GM08714 (cell line): ENCODE measurements around the gene MYO5A.
"Not testable (repeated sequence)": the region's sequence is repeated elsewhere in the genome, so short reads cannot be mapped to it uniquely, and the experiment has no call there.

Experiments
- H3K4me3 ChIP-seq: fragments of 200-500 bp; sonication (Bioruptor generic); 2 replicates; pipeline ENCODE4 v1.5.1; 2014; ENCODE audit warnings: mild to moderate bottlenecking, low read length, inconsistent platforms
- ZNF274 ChIP-seq: IDR thresholded peaks from 2 replicates; pipeline ENCODE4 v1.6.1; 2012; ENCODE audit warnings: mild to moderate bottlenecking, low read depth, low read length

Gene MYO5A

DNA sequence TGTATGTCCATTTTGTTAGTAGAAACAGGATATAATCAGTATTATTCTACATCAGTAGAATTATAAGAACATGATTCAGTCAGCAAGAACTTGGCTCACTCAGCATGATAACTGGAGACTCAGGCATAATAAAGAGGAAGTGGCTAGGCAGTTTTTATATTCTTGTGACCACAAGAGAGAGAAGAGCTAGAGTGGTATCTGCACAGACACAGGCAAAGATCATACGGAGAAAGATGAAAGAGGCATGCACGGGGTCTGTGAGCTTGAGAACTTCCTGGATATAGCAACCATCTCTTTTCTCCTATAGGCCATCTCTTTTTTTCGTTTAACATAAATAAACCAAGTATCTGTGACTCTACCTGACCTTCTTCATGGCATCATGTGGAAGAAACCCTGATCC is 46.8 kb downstream of the MYO5A start:
- H3K4me3 ChIP-seq = peak overlapping the region; percentile 45; the same call in 1 of the 2 replicates
- TF ChIP-seq ZNF274 = no peak

DNA sequence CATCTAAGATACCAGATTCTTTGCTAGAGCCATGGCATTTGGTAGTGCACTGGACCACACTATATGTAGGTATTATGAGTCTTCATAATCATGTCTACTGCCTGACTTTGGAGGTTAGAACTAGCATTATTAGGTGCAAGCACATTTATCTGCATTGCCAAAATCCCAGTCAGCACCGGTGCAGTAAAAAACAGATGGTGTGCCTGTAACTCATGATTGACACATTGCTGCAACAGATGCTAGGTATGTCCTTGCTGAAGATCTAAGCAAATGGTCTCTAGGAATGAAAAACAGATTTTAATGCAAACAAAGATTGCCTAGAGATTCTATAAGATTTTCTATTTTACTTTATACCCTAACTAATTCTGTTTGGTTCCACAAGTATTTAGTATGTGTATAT is 47.7 kb downstream of the MYO5A start:
- no peak for TF ChIP-seq ZNF274
- H3K4me3 ChIP-seq = no peak overlapping the region

DNA sequence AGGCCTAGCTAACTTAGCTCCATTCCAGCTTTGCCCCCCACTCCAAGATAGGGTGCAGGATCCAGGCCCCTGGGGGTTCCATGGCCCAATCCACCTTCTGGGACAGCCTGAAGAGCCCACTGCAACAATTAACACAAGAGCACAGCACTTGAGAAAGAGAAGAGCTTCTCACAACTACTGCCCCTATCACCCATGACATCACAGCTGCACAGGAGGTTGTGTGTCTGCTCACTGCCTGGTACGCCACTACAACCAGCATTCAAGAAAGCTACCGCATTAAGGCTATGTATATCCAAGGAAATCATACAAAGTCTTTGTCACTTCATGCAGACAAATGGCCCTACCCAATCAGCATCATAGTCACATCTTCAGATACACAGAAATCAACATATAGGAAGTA is 62.0 kb downstream of the MYO5A start:
- TF ChIP-seq ZNF274 = no peak
- no peak overlapping the region for H3K4me3 ChIP-seq

DNA sequence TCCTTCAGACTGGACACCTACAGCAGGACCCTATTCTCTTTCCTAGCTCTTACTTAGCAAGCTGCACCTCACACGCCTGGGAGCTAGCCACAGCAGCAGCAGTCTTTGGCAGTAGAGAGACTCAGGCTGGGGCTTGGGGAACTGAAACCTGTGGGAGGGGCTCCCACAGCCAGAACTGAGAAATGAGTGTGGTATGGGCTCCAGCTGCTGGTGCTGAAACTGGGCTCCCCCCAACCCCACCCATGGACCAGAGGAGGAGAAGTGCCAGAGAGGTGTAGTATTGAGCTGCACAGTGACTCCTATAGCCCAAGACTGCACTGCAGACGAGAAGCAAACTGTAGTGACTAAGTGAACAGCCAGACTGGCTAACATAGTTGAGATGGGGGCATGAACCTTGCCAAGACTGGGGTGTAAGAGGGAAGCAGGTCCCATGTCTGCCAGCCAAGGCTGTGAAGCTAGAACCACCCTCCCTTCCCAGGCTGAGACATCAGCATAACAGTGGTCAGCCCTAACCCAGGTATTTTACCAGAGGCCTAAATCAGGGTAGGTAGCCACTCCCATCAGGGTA is 62.5 kb downstream of the MYO5A start:
- H3K4me3 ChIP-seq = peak overlapping the region; percentile 40; the same call in 1 of the 2 replicates
- TF ChIP-seq ZNF274 = no peak

DNA sequence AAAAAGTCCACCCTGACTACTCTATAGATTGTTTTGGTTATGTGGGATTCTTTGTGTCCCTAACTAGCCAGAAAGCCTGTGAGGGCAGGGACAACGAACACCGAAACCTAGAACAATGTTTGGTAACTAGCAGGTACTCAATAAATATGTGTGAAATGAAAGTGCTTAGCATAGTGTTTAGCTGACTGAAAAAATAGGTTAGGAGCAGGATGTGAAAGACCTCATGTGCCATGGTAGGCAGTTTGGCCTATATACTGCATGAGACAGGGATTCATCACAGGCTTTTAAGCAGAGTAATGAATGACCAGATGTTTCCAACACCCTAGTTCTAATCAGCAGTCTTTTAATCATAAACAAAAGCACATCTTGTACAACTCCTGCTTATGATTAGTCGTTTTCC is 64.2 kb downstream of the MYO5A start:
- H3K4me3 ChIP-seq = peak overlapping the region; percentile 46; the same call in 1 of the 2 replicates
- TF ChIP-seq ZNF274 = no peak

DNA sequence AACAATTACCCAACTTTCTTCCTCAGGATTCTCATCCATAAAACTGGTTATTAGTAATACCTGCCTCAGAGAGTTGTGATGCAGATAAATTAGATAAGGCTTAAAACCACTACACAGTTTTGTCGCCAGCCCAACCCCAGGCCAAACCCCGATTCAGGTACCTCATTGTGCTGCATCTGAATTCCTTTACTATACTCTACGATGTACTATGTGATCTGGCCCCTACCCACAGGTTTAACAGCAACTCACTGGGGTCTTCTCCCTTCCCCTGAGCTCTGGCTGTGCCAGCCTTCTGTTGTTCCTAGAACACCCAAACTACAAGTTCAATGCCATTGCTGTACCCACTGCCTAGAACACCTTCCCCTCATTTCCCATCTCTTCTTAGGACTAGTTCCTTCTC is 64.6 kb downstream of the MYO5A start:
- no peak for TF ChIP-seq ZNF274
- peak overlapping the region; percentile 46; the same call in 1 of the 2 replicates for H3K4me3 ChIP-seq

DNA sequence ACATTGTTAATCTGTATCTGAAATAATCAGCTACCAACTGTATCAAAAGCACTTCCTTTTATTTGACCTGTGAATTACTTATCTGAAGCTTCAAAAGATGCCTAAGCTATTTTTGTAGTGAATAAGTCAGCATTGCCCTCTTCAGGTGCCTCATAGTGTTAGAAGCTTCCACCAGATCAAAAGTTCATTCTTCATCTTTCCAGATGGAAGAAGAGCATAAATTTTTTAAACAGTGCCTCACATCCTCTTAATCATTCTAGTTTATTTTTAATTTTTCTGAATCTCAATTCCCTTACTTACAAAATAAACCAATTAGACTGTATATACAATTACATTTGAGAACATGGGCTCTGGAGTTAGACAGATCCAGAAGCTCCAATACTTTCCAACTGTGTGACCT is 65.0 kb downstream of the MYO5A start:
- H3K4me3 ChIP-seq = no peak overlapping the region
- TF ChIP-seq ZNF274 = no peak

DNA sequence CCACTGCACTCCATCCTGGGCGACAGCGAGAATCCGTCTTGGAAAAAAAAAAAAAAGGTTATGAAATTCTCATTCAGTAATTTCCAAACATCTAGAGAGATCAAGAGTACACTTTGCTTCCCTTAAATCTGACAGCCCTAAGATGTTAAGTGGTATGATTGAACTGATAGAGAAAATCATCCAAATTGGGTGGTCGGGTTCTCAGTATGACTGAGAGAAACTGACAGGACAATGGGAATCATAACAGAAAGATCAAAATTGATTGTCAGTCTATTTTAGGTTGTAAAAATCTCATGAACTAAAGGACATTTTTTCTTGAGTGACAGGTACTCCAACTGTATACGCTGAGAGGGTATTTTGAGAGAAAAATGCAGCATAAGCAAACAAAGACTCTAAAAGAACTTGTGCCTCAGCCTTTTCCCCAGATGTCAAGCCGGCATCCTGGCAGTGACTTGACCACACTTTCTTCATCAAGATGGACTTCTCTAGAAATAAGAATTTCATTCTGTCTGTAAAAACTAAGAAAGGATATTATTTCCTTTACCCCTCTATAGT is 65.8 kb downstream of the MYO5A start:
- no peak for TF ChIP-seq ZNF274

DNA sequence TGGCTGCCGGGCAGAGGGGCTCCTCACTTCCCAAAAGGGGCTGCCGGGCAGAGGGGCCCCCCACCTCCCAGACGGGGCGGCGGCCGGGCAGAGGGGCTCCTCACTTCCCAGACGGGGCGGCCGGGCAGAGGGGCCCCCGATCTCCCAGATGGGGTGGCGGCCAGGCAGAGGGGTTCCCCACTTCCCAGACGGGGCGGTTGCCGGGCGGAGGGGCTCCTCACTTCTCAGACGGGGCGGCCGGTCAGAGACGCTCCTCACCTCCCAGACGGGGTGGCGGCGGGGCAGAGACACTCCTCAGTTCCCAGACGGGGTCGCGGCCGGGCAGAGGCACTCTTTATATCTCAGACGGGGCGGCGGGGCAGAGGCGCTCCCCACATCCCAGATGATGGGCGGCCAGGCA is 69.0 kb downstream of the MYO5A start:
- not testable (repeated sequence) for H3K4me3 ChIP-seq

More for the DNA sequence above, 65.8 kb downstream of the MYO5A start:
- H3K4me3 ChIP-seq = no peak overlapping the region

DNA sequence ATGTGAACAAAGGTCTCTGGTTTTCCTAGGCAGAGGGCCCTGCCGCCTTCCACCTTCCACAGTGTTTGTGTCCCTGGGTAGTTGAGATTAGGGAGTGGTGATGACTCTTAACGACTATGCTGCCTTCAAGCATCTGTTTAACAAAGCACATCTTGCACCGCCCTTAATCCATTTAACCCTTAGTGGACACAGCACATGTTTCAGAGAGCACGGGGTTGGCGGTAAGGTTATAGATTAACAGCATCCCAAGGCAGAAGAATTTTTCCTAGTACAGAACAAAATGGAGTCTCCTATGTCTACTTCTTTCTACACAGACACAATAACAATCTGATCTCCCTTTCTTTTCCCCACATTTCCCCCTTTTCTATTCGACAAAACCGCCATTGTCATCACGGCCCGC is 69.4 kb downstream of the MYO5A start:
- not testable (repeated sequence) for H3K4me3 ChIP-seq

DNA sequence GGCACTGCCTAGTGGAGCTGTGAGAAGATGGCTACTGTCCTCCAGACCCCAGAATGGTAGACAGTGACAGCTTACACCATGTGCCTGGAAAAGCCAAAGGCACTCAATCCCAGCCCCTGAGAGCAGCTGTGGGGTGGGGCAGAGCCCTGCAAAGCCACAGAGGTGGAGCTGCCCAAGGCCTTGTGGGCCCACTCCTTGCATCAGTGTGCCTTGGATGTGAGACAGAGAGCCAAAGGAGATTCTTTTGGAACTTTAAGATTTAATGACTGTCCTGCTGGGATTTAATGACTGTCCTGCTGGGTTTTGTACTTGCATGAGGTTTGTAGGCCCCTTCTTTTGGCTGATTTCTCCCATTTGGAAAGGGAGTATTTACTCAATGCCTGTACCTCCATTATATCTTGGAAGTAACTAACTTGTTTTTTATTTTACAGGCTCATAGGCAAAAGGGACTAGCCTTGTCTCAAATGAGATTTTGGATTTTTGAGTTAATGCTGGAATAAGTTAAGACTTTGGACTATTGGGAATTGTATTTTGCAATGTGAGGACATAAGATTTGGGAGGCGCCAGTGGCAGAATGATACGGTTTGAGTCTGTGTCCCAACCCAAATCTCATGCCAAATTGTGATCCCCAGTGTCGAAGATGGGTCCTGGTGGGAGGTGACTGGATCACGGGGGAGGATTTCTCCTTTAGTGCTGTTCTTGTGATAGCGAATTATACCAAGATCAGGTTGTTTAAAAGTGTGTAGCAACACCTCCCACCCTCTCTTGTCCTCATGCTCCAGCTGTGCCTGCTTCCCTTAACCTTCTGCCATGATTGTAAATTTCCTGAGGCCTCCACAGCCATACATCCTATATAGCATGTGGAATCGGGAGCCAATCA is 80.4 kb downstream of the MYO5A start:
- TF ChIP-seq ZNF274 = no peak
- no peak overlapping the region for H3K4me3 ChIP-seq

DNA sequence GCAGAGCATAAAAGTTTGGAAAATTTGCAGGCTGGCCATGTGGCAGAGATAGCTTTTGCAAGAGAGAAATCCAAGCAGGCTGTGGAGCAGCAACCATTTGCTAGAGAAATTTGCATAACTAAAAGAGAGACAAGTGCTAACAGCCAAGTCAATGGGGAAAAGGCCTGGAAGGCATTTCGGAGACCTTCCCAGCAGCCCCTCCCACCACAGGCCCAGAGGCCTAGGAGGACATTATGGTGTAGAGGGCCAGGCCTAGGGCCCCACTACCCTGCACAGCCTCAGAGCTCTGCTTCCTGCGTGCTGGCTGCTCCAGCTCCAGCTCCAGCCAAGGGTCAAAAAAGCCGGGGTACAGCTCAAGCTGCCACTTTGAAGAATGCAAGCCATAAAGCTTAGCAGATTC is 82.7 kb downstream of the MYO5A start:
- TF ChIP-seq ZNF274 = no peak
- H3K4me3 ChIP-seq = no peak overlapping the region

DNA sequence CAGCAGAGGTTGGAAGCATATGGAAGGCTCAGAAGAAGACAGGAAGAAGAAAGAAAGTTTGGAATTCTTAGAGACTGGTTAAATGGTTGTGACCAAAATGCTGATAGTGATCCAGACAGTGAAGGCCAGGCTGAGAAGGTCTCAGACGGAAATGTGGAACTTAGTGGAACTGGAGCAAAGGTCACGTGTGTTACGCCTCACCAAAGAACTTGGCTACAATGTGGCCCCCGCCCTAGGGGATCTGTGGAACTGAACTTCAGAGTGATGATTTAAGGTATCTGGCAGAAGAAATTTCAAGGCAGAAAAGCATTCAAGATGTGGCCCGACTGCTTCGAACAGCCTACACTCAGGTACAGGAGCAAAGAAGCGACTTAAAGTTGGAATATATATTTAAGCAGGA is 83.1 kb downstream of the MYO5A start:
- H3K4me3 ChIP-seq = no peak overlapping the region
- TF ChIP-seq ZNF274 = no peak

DNA sequence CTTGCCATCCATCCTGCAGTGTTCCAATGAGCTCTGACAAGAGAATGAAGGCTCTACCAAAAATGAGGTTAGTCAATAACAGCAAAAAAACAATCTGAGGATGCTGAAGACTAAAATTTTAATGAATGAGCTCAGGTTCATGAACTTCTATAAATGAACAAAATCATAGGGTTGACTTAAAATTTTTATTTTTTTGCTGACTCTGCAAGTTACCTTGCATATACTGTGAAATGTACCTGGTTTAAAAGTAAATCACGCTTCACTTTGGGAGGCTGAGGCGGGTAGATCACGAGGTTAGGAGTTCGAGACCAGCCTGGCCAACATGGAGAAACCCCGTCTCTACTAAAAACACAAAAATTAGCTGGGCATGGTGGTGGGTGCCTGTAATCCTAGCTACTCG is 85.5 kb downstream of the MYO5A start:
- H3K4me3 ChIP-seq = not testable (repeated sequence)

DNA sequence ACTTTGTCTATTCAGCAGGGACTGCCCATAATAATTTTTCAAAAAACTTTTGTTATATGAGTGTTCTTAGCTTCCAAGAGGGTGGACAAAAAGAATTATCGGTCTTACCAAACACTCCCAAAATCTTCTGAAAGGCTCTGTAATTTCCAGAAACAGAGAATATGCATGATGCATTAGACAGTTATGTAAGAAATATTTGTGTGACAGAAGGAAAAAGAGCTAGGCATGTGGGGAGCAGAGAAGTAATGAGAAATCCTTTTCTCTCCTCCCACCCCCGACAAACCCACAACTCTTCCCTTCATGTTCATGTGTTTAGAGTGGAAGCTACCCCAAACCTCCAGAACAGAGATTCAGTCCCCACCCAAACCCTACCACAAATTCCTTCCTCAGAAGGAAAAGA is 86.8 kb downstream of the MYO5A start:
- TF ChIP-seq ZNF274 = no peak
- no peak overlapping the region for H3K4me3 ChIP-seq
